GM19395 (cell line): ENCODE data around the gene C10orf90.

Experiments used
- ATAC-seq: cut with Tn5 transposase; IDR thresholded peaks from one replicate; pipeline ENCODE4 v1.9.1; 2021; ENCODE audit warnings: mild to moderate bottlenecking, moderate library complexity; ENCODE audit not compliant: unreplicated experiment

The C10orf90 gene

GRCh38 chr10:126670056-126670894 is at the start of gene C10orf90:
TSS of gene C10orf90 (minus strand) at chr10:126670693. CDS start at chr10:126670480, 213 bp downstream.
- no peak for ATAC-seq

GRCh38 chr10:126716366-126716765 is 45.9 kb upstream of the C10orf90 start:
- no peak for ATAC-seq

- no peak for ATAC-seq
Measured at GRCh38 chr10:126713594-126713993, 43.1 kb upstream of the C10orf90 start.

- ATAC-seq: no peak
Measured at GRCh38 chr10:126712681-126713080, 42.2 kb upstream of the C10orf90 start.

- ATAC-seq: no peak
Measured at GRCh38 chr10:126705951-126706565, 35.6 kb upstream of the C10orf90 start.

GRCh38 chr10:126705131-126705530 is 34.6 kb upstream of the C10orf90 start:
- no peak for ATAC-seq

GRCh38 chr10:126704649-126705048 is 34.2 kb upstream of the C10orf90 start:
- no peak for ATAC-seq

- no peak for ATAC-seq
Measured at GRCh38 chr10:126702181-126702580, 31.7 kb upstream of the C10orf90 start.

GRCh38 chr10:126701526-126701925 is 31.0 kb upstream of the C10orf90 start:
- no peak for ATAC-seq

- no peak for ATAC-seq
Measured at GRCh38 chr10:126696684-126697083, 26.2 kb upstream of the C10orf90 start.

- no peak for ATAC-seq
Measured at GRCh38 chr10:126691456-126691855, 21.0 kb upstream of the C10orf90 start.

- no peak for ATAC-seq
Measured at GRCh38 chr10:126690534-126690933, 20.0 kb upstream of the C10orf90 start.

- ATAC-seq: no peak
Measured at GRCh38 chr10:126689461-126689994, 19.0 kb upstream of the C10orf90 start.

- ATAC-seq: no peak
Measured at GRCh38 chr10:126687121-126687606, 16.7 kb upstream of the C10orf90 start.

- ATAC-seq: no peak
Measured at GRCh38 chr10:126686719-126687118, 16.2 kb upstream of the C10orf90 start.

- ATAC-seq: no peak
Measured at GRCh38 chr10:126686268-126686667, 15.8 kb upstream of the C10orf90 start.

- ATAC-seq: no peak
Measured at GRCh38 chr10:126685756-126686155, 15.3 kb upstream of the C10orf90 start.

GRCh38 chr10:126684171-126684745 is 13.8 kb upstream of the C10orf90 start:
- no peak for ATAC-seq

- ATAC-seq: no peak
Measured at GRCh38 chr10:126683466-126683865, 13.0 kb upstream of the C10orf90 start.

GRCh38 chr10:126675656-126676438 is 5.4 kb upstream of the C10orf90 start:
- no peak for ATAC-seq
